ENCODE results near the gene MBOAT2.

DNA sequence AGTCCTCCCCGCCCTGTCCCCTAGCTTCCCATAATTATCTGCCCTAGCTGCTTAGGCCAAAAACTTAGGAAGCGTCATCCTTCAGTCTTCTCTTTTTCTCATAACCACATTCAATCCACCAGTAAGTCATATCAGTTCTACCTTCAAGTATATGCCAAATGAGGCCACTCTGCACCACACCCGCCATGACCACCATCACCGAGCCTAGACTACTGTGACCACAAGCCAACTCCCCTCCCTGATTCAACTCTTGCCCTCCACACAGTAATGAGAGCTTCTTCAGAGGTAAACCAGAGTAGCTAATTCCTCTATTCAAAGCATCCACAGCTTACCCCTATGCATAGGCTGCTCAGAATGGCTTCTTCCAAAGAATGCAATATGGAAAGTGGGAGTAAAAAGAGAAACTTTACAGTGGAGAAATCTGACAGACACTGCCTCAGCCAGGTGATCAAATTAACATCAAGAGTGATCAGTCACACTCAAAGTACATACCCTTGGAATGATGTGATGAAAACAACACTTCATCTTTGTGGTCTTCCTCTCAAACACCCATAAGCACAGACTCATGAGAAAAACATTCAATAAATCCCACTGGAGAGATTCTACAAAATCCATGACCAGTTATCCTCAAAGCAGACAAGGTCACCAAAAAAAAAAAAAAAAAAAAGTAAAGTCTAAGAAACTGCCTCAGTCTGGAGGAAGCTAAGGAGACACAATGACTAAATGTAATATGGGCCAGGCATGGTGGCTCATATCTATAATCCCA is 17.7 kb downstream of the MBOAT2 start:
- TF ChIP-seq, protein P1, sequence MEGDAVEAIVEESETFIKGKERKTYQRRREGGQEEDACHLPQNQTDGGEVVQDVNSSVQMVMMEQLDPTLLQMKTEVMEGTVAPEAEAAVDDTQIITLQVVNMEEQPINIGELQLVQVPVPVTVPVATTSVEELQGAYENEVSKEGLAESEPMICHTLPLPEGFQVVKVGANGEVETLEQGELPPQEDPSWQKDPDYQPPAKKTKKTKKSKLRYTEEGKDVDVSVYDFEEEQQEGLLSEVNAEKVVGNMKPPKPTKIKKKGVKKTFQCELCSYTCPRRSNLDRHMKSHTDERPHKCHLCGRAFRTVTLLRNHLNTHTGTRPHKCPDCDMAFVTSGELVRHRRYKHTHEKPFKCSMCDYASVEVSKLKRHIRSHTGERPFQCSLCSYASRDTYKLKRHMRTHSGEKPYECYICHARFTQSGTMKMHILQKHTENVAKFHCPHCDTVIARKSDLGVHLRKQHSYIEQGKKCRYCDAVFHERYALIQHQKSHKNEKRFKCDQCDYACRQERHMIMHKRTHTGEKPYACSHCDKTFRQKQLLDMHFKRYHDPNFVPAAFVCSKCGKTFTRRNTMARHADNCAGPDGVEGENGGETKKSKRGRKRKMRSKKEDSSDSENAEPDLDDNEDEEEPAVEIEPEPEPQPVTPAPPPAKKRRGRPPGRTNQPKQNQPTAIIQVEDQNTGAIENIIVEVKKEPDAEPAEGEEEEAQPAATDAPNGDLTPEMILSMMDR (IDR thresholded peaks at IDR 0.05), result no peak
- no peak for TF ChIP-seq POLR2A (IDR thresholded peaks at IDR 0.05)
- TF ChIP-seq POLR2AphosphoS5 (IDR thresholded peaks at IDR 0.05), result no peak
